CD4-positive, alpha-beta T cell treated with Interferon alpha-2 for 1 hour (primary cell): Measurements from ENCODE around the gene CABLES1.

ENCODE experiments used
- DNase-seq, 2 donors: peaks; one replicate each; pipeline ENCODE4 v3.0.0-alpha.2; 2020 to 2022

Gene CABLES1

DNA sequence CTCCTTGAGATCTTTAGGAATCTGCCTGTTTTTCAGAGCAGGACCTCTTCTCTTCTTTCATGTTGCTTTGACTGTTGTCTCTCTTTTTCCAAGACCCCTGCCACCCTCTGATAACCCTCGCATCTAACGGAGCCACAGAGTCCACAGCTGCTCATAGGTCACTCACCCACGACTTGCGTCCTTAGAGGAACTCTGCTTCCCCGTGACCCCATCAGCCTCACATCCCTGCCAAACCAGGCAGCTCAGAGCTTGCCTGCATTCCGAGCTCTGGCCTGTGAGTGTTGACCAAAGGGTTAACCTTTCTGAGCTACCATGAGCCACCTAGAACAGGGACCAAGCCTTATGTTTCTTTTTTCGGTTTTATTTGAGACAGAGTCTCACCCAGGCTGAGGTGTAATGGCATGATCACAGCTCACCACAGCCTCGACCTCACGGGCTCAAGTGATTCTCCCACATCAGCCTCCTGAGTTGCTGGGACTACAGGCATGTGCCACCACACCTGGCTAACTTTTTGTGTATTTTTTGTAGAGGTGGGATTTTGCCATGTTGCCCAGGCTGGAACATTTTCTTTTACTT, 36.4 kb downstream of the CABLES1 start:
- DNase-seq, result no peak

DNA sequence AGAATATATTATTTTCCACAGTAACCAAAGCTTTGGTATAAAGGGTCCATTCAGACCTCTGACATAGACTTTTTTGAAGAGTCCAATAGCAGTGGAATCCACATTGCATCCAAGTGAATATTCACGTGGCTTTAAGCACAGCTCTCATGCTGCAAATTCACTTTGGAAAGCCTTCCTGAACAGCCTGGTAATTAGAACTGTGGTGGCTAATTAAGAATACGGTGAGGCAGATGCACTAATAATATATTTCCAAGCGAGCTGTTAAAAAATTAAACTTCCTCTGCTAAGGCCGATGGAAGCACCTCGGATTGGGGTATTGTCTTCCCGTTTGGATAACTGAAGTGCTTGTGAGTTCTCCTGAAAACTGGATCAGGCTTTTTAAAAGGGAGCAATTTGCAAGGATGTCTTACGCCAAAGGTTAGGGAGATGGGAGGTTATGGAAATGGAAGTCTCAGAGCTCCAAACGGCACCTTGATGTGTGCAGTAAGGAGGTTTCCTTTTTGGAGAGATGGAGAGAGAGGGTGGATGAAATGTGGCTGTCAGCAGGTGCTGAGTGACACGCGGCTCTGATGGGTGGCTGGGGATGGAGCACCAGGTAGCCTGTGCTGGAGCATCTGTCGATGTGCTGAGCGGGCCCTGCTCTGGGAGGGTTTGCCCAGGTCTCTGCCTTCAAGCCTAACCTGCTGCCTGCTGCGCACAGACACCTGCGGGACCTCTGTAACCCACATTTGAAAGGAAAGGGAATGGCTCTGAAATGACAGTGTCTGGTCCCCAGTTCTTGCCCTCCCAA, 37.5 kb downstream of the CABLES1 start:
- DNase-seq, result no peak

DNA sequence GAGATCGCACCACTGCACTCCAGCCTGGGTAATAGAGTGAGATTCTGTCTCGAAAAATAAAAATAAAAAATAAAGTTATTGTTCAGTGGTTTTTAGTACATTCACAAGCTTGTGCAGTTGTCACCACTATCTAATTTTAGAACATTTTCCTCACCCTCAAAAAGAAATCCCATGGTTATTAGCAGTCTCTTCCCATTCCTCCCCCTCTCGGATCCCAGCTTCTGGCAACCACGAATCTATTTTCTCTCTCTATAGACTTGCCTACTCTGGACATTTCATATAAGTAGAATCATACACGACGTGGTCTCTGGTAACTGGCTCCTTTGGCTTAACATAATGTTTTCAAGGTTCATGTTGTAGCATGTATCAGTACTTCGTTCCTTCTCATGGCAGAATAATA, 38.6 kb downstream of the CABLES1 start:
- DNase-seq, result no peak

GRCh38 chr18:23176701-23177432, 41.6 kb downstream of the CABLES1 start:
- no peak for DNase-seq

- DNase-seq, result no peak
These were observed 42.3 kb downstream of the CABLES1 start for GRCh38 chr18:23177433-23178072.

GRCh38 chr18:23178201-23178600, 42.9 kb downstream of the CABLES1 start:
- DNase-seq, result no peak

GRCh38 chr18:23178661-23179081, 43.4 kb downstream of the CABLES1 start:
- DNase-seq, result no peak

- no peak for DNase-seq
These were observed 44.1 kb downstream of the CABLES1 start for GRCh38 chr18:23179416-23179815.

GRCh38 chr18:23181547-23181946, 46.3 kb downstream of the CABLES1 start:
- DNase-seq, result no peak

DNA sequence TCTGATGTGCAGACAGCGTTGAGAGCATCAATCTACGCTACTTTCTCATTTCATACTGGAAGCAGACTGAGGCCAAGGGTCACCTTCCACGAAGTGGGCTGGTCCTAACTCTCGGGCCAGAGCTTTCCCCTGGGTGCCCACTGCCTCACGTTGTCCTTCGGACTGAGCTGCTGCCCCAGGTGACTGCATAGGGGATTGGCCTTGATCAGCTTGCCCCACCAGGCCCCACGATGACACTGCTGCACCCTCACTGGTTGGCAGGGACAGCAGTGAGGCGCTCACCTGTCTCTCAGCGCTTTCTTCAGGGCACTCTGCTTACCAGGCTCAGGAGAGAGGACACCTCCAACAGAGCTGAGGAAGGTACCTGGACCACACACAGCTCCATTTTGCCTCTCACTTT, 47.3 kb downstream of the CABLES1 start:
- DNase-seq, result no peak

DNA sequence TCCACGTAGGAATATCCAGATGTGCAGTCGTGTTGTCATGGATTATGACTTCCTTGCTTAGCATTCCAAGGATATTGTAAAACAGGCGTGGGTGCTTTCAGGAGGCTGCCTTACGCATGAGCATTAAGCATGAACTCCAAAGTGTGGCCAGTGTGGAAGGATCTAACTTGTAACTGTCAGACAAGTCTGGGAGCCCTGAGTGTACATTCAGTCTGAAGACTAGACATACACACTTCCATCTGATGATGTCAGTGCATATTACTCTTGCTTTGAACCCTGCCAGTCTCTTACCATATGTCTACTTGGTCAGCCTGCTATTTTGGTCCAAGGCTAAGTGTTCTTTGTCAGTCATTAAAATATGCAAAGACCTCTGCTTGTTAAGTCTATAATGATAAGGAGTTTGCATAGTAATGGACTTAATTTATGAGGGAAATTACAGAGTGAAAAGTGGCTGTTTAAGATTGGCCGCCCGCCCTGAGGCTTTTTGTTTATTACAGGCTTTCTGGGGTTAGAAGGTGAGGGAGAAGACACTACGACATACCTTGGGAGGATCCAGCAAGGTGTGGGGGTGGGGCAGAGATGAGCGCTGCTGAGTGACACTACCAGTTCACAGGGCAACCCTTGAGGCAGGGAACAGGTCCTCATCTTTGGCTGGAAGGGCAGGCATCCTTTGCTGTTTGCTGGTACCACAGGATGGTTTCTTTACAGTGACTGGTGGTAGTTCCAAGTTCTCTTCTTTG, 48.3 kb downstream of the CABLES1 start:
- no peak for DNase-seq

- DNase-seq, result no peak
These were observed 51.5 kb downstream of the CABLES1 start for GRCh38 chr18:23186781-23187180.

DNA sequence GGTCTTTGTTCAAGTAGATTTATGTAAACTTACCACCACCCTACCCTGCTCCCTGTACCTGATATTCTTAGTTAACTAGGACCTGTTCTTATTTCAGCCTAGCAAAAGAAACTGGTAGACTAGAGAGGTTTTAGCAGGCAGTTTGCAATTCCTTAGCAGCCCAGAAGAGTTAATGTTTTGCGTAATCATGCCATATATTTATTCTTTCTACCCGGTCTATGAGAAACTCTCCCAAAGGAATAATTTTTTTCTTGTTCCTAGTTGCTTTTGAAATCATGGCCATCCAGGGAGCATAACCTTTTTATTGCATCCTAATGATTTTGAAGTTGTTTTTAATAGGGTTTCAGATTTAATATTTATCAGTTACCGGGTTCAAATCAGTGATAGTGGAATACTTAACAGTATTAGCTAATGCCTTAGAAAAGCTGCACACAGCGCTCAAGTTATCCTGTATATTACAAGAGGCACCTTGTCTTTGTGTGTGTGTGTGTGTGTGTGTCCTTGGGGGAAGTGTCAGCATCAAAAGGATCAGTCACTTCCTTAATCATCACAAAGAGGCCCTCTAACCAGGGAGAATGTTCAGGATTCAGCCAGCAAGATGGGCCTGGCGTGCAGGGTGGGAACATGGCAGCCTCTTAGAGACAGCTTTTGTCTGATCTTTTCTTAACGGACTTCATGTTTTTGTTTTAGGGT, 52.9 kb downstream of the CABLES1 start:
- no peak for DNase-seq

DNA sequence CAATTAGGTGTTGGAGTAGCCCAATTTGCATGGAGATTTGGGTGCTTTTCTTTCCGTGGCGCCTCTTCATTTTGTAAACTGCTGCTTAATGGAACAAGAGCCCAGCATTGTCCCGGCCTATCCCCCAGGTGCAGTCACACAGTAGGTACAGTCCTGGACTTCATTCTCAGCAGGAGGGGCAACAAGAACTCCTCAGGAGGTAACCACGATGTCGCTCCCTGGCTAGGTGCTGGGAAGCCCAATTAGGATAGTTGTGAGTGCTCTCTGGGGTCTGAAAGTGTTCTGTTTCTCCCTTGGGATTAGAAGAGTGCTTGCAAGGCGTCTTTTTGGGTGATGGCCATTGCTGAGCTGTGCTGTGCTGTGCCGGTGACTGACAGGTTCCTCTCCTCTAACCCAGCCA, 53.8 kb downstream of the CABLES1 start:
- no peak for DNase-seq

DNA sequence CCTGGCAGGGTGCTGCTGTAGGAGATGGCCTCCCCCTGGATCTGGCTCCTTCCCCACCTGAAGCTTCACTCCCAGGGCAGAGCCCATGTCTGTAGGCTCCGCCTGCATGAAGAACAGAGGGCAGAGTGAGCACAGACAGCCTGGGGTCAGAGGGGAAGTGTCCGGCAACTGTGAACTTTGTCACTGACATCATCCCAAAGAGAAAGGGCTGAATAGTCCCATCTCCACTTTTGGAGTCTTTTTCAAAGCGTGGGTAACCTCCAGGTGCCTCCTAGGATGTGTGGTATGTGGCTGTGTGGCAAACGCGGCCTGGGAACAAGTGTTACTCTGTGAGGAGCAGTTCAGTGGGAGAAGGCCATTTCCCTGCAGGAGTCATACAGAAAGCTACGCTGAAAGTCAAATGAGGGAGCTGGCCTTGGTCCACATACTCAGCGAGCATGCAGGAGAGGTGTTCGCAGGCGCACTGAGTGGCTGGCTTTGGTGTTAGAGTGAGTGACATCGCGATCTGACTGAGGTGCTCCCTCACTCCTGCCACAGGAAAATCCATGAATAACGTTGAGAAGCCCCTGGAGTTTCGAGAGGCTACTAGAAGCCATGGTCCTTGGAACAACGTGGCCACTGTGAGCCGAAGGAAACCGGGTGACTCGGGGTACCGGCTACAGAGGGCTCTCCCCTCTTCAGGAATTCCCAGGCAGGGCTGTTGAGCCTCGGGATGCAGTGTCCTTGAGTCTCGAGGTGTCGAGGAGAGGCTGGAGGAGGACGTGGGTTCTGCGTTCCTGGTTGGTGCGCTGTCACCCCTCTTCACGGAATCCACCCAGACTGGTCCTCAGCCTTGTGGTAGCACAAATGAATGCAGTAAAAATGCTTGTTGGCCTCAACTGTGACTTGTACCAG, 54.7 kb downstream of the CABLES1 start:
- DNase-seq, result no peak

DNA sequence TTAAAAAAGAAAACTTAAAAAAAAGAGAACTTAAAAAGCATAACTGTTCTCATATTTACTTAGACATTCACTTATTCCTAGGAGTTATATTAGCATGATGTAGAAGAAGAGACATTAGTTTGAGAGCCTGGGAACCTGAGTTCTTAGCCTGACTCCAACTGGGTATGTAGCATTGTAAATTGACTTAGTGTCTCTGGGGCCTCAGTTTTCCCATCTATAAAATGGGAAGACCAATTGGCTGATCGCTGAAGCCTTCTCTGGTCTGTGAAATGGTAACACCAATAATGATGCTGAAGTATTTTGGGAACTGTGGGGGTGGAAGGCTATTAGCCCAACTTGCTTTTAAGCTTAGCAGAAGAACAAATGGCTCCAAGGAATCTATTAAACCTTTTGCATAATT, 55.9 kb downstream of the CABLES1 start:
- no peak for DNase-seq

DNA sequence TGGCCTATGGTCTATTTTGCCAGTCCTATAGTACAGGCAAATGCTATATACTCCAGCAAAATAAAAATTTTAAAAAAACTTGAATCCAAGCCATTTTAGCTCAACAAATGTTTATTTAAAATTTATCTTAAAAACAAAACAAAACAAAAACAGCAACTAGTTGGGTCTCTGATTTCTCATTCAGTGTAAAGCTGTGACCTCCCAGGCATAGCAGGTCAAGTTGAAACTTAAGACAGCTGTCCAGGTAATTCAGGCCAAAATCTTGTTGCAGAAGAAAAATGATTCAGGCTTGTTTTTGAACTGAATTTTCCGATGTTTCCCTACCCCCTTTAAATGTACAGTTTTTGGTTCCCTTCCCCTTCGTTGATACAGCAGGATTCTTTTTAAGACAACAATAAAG, 58.5 kb downstream of the CABLES1 start:
- no peak for DNase-seq

DNA sequence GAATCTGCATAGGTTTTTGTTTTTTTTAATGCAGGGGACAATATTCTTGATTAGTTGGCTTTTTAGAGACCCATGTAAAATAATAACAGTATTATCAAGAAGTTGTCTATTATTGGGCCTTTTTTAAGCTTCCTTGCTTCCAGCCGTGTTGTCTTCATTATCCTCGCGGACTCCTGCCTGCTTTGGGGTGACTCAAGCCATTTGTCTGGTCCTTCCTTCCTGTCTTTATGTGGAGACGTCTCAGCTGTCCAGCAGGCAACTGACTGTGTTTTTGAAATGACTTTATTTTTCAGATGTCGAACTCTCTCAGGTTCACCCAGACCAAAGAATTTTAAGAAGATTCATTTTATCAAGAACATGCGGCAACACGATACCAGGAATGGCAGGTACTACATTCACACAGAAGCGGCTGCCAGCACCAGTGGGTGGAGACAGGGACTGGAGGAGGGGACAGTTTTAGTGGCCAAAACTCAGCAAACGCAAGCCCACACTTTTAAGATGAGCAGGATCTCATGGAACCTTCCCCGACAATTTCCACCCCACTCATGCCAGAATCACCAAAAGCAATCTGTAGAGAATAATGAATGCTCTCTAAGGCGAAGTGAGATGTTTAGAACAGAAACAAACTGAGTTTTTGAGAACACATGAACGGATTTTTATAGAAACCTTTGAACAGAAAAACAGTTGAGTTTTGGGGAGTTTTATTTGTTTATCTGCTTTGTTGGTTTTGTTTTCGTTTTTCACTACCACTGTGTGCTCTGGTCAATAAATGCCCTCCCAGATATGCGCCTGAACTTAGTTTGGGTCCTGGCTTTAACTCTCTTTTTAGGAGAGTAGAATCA, 59.1 kb downstream of the CABLES1 start:
- DNase-seq, result no peak

GRCh38 chr18:23194997-23195957, 60.0 kb downstream of the CABLES1 start:
- DNase-seq, result no peak
